Testis (tissue), 2 donors: Measurements from ENCODE around the gene KRT39.

Experiments
- CTCF ChIP-seq, 3 experiments: fragments of 450-650 bp in 2 of 3; fragments of 200-600 bp in 1 of 3; sonication (generic) in 1 of 3; IDR thresholded peaks; one replicate each; pipeline ENCODE4 v1.5.1; 2016 to 2019; ENCODE audit warnings: antibody characterized with exemption in 3 of 3, mild to moderate bottlenecking in 2 of 3, moderate library complexity in 1 of 3
- POLR2A ChIP-seq: fragments of 450-650 bp; IDR thresholded peaks from one replicate; pipeline ENCODE4 v1.6.1; 2017; ENCODE audit warnings: antibody characterized with exemption, mild to moderate bottlenecking, moderate library complexity

- no peak for TF ChIP-seq CTCF (IDR thresholded peaks at IDR 0.05)
- TF ChIP-seq POLR2A, result no peak
These were observed 14.1 kb downstream of the KRT39 start for GRCh38 chr17:40952661-40953060.
